HG03280 (cell line): ENCODE results near the gene SPNS2.

Experiments
- ATAC-seq: cut with Tn5 transposase; IDR thresholded peaks from one replicate; pipeline ENCODE4 v1.9.1; 2021; ENCODE audit warnings: mild to moderate bottlenecking, moderate library complexity; ENCODE audit not compliant: unreplicated experiment

SPNS2 gene

DNA sequence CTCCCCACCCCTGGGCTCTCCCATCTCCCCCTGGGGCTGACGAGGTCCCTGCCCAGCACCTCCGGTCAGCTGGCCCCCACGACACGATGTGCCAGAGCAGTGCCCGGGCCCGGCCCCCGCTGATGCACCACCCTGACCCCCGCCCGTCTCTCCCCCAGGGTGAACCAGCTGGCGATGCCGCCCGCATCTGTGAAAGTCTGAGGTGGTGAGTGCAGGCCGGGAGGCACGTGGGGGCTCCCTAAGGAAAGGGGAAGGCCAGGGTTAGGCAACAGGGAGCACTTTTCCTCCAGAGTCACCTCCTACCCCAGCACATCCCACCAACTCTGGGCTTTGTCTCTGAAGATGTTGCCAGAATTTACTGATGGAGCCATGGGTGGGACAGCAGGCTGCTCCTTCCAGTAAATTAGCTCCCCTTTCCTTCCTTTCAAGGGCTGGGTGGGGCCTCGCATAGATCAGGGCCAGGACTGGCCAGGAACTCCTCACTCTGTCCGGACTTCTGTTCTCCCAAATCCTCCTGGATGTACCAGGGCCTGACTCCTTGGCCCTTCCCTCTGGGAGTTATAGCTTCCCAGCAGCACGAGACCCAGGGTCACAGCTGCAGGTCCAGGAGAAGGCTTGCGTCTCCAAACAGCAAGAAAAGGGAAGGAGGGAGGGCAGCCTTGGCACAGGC, 38.2 kb downstream of the SPNS2 start:
- ATAC-seq: no peak

DNA sequence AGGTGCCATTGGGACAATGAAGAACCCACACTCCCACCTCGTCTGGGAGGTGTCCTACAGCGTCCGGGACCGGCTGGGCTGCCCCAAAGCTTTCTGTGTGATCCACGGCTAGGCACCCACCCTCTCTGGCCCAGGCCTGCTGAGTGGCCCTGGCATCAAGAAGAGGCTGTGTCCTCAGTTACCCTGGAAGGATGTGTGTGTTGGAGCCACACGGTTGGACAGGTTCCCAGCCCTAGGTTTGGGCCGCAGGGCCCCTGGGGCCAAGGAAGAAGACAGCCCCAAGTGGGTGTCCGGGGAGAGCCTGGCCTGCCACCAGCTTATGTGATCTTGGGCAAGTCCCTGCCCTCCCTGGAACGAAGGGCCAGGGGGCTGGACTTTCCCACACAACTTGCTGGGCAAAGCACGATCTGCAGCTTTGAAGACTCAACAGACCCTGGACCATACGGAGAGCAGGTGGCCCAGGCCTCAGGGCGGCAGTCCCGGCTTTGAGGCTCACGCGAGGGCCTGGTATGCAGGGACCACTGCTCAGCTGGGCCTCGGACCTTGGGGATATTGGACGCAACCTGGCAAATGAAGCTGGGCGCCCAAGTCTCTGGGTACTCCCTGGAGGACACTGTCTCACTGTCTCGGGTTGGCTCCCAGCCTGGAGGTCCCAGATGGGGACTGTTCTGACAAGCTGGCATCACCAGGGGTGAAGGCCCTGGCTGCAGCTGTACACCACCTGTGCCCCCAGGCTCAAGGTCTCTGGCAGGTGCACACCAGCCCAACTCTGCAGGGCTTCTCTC, 39.0 kb downstream of the SPNS2 start:
- no peak for ATAC-seq

DNA sequence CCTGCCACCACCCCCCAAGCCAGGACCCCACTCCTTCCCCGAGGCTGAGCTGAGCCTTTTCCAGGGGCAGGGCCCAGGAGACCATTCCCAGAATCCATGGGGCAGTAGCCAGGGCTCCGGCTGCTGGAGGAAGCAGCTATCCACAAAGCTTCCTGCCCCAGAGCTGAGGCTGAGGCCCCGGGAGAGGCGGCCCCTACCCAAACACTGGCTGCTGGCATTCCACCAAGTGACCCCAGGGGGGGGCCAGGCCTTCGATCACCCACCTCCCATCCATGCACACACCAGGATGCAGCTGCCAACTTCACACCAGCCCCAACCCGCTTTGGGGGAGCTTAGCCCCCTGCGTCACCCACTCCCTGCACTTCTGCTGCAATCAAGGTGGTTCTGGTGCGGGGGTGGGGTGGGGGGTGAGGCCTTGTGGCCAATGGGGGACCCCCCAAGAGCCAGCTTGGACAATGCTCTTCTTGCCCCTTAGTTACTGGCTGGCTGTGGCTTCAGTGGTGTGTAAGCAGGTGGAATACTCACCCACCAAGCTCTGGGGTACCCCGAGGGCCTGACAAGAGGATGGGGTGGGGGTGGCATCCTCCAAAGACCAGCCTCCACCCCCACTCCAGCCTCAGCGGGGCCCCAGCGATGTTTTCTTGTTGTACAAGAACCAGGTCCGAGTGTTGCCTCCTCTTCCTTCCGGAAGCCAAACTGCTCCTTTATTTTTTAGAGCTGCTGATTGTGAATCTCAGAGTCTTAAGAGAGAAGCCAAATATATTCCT, 39.7 kb downstream of the SPNS2 start:
- ATAC-seq: no peak

DNA sequence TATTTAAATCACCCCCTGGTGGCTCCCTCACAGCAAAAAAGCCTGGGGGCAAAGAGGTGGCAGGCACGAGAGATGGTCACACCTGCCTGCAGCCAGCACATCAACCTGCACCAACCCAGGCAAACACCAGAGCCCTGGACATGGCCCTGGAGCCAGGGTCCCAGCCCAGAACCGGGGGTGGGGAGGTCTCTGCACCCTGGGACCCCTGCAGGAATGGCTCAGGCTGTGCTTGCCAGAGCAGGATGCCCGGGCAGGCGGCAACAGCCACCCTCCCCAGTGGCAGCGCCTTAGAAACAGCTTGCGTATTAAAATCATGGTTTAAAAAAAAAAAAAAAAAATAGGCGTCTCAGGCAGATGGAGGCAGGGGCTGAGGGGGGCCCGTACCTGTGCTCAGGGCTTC, 40.3 kb downstream of the SPNS2 start:
- ATAC-seq: no peak

DNA sequence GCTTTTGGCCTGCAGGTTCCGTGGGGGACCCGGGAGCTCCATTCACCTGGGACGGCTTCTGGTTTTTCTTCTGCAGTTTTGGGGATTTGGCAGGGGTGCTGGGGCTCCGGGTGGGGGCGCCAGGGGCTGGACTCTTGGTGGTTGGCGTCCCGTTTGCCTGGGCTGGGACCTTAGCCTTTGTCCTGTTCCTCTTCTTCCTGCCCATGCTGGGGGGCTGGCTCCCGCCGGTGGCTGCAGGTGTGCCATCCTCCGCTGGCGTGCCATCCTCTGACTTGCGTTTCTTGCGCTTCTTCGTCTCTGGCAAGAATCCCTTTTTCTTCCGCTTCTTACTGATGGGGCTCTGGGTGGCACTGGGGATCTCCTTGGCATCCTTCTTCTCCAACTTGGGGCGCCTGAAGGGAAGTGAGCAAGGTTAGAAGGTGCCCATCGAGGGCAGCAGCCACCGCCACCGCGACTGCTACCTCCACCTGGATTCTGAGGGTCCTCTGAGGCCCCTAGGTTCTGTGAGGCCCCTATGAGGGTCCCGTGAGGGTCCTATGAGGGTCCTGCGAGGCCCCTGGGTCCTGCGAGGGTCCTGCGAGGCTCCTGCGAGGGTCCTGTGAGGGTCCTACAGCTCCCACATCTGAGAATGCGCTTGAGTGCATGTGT, 41.0 kb downstream of the SPNS2 start:
- no peak for ATAC-seq

DNA sequence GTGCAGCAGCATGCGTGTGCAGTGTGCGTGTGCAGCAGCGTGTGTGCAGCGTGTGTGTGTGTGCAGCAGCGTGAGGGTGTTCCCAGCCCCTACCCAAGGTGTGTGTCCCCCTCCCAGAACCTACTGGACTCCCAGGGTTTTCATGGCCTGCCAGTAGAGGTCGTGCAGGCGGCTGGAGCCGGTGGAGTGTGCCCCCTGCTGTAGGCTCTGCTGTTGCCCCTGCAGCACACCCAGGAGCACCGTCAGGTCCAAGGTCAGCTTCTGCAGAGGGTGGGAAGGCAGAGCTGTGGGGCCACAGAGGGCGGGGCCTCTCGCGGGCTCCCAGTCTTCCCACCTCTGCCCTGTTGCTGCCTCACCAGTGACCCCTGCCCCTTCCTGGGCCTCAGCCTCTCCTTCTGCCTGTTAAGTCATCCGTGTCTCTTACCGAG, 41.6 kb downstream of the SPNS2 start:
- no peak for ATAC-seq

DNA sequence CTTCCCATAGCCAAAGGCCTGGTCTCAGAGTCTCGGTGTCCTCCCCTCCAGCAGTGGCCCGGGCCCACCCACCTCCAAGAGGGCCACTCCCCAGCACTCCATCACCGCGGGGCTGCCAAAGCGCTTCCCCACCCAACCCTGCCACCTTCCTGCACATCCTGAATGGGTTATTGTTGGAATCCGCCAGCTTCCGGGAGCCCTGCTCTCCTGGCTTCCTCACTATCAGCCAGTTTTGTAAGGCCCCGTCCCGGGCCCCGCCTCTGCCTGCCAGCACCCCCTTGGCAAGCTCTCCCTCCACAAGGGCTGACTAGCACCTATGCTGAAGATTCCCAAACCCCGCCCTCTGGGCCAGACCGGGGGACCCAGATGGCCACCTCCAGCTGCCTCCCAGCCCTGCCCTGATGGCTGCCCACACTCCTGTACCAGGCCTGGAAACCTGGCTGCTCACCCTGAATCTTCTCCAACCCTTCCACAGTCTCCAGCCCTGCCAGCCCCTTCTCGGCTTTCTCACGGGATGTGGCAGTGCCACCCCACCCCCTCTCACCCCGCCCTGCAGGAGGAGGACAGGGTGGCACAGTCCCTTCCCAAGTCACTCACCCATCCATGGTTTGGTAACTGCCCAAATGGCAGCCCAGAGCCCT, 42.1 kb downstream of the SPNS2 start:
- ATAC-seq: no peak

DNA sequence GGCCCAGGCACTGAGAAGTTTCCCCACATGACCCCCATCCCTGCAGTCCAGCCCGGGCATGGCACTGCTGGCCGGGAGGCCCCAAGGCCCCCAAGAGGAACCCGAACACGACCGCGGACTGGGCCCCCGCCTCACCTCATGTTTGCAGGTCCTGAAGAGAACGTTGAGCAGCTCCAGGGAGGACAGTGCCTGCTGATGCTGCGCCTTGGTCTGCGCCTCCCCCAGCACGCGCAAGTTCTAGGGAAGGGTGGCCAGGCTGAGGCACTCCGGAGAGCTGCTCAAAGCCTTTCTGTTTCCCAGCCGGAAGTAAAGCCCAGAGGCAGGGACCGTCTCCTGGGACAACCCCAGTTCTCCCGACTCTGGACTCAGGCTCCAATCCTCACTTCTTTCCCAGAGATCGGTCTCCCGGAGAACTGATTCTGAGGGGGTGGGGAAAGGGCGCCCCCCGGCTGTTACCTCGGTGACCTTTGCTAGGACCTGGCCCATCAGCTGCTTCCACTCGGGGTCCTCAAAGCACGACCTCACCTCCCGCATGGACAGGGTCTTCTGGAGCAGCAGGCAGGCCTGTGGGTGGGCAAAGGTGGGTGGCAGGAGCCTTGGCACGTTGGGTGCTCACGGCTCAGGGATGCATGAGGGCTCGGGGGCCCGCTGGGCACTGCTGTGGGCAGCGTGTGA, 42.8 kb downstream of the SPNS2 start:
- no peak for ATAC-seq

DNA sequence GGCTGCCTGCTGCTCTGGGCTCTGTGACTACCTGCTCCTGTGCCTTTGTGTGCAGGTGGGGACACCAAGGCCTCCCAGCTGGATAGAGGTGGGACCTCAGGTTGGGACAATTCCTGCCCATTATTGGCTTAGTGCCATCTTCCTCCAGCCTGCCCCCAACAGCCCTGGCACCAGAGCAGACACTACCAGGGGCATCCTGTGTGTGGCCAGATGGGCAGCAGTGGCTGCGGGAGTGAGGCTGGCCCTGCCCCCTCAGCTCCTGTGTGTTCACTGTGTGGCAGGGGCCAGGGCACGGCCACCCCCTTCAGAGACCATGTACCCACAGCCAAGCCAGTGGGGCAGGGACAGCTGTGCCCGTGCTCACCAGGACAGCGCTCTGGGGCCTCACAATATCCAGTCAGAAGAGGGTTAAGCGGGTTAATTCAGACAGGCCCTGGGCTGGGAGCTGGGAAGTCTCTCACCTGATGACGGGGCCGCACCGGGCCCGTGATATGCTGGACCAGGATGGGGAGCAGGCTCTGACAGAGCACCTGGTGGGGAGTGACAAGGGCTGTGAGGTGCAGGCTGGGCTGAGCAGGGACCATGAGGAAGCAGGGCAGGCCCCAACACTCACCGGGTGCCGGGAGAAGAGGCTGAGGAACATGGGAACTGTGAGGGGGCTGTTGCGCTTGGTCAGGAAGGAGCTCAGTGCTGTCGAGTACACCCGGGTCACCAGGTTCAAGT, 43.5 kb downstream of the SPNS2 start:
- ATAC-seq: no peak

DNA sequence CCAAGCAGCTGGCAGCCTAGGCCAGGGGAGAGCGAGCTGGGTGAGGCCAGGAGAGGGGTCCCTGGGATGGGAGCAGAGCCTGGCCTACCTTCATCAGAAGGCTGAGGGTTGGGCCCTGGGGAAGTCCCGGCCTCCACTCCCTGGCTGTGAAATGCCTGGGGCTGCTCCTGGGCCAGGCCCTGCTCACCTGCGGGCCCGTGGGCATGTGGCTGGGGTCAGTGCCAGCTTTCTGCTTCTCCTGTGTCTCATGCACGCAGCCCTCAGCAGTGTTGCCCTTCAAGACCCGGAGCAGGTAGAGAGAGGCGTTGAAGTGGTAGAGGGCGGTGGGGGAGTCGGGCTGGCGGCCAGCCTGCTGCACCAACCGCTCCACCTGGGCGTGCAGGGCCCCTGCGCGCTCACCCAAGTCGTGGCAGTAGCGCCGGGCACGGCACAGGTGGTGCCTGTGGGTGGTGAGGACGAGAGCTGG, 44.1 kb downstream of the SPNS2 start:
- no peak for ATAC-seq

DNA sequence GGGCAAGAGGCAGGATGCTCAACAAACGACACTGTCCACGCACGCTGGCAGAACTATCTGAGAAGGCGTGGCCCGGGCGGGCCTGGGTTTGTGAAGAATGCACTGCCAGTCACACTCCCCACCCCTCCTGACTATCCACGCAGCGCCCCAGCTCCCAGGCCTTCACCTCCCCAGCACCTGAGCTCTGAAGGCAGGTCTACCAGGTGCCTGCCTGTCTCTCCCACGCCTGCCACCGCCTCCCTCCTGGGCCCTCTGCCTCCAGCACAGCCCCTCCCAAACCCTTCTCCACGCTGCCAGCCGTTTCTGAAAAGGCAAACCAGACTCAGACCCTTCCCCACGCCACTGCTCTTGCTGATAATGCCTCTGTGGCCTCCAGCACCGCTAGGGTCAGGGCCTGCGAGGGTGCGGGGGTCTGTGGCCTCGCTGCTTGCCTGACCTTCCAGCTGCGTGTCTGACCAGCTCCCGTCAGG, 44.9 kb downstream of the SPNS2 start:
- ATAC-seq: no peak

DNA sequence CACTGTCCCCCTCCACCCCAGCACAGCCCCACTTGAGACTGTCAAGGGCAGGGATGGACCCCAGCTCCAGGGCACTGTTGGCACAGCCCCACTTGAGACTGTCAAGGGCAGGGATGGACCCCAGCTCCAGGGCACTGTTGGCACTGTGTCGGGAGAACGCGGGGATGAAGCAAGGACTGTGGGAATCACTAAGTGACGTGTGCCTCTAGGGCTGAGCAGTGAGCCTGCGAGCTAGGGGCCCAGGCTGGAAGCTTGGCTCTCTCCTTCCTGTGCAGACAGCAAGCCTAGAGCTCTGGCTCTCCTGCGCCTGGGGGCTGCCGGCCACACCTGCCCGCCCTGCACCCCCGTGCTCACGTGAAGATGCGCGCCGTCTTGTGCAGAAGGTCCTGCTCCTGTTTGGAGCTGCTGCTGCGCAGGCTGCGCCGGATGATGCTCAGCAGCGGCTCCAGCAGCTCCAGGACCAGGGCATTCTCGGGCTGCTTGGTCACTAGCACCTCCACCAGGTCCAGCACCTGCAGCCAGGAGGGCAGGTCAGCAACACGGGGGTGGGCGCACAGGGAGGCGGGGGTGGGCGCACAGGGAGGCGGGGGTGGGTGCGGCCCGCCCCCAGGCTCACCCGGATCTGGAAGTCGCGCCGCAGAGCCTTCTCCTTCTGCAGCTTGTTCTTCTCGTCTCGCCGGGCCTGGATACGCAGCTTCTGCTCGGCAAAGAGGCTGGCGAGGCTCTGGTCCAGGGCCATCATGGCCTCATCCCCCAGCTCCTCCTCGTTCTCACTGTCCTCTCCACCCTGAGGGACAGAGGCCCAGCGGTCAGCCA, 45.7 kb downstream of the SPNS2 start:
- no peak for ATAC-seq

DNA sequence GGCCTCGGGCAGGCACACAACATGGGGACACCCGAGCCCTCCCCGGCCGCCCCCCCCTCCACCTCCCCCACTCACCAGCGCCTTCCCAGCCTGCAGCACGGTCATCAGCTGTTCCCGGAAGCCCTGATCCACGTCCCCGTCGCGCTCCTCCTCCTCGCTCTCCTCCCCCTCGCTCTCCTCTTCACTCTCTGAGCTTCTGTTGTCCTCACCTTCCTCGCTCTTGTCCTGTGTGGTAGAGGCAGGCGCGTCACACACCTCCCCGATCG, 46.2 kb downstream of the SPNS2 start:
- ATAC-seq: no peak

DNA sequence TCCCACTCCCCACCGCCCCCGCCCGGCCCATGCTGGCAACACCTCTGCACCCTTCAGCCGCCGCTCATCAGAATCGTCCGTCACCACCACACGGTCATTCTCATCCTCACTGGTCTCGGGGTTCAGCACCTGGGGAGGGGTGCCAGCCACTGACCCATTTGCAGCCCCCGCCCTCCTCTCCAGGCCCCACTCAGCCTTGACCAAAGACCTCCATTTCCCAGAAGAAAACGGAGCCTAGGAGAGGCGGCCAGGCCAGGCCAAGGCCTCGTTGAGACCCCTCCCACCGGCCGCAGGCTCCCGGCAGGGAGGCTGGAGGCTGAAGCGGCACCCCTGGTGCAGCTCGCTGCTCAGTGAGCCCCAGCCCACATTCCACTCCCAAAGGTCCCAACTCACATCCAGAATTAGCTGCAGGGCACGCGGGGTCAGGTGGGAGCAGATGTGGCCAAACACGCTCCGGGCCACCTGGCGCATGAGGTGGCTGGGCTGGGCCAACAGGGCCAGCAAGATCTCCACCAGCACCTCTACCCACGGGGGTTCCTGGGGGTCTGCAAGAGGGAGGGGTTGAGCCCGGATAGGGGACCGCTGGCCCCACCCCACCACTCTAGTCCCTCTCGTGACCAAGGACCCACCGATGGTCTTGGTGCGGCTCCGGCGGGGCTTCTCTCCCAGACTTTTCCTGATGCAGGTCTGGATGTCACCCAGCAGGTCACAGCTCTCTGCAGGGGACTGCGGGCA, 46.7 kb downstream of the SPNS2 start:
- ATAC-seq: no peak

DNA sequence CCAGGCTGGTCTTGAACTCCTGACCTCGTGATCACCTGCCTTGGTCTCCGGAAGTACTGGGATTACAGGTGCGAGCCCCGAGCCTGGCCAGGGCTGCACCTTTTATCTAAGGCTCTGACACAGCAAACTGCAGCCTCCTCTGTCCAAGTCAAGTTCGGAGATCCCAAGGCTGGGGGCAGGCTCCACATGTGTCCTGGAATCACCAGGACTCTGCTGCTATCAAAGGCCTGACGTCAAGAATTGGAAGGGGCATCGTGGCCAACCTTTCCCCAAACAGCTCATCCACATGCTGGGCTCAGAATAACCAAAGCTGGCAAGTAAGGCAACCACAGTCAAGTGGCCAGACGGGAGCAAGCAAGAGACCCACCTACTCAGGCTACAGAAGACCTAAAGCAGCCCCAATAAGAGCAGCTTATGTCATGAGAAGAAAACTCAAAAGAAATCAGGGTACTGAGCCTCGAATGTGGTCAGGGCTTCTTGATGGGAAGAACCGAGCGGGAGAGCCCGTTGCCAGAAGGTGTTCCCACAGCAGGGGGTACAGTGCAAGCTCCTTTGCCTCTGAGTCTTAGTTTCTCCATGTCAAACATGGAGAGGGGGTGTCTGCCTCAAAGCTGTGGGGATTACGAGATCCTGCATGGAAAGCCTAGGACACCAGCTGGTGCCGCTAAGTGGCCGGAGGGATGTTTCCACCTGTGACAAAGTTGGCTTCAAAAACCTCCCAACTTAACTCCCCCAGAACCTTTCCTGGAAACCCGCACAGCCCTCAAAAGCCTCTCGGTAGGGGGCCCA, 48.6 kb downstream of the SPNS2 start:
- no peak for ATAC-seq

DNA sequence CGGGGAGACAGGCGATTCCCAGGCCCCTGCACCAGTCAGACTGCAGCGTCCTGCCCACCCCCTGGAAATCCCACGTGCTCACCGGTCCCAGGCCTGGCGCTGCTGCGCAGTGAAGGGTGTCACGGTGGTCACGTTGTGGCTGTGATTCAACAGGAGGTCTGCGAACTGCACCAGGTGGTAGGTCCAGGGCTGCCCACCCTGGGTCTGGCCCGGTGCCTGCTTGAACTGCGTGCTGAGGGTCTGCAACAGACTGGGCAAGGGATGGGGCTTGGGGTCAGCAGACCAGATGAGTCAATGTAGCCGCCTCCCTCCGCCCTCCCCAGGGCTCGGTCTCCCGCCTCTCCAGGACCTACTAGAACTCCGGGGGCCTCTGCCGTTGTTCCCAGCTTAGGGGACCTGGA, 49.4 kb downstream of the SPNS2 start:
- ATAC-seq: no peak
